SU-DHL-6 (cell line): Measurements from ENCODE around the gene LRIT2.

Source experiments
- H2AFZ ChIP-seq: fragments of 200-600 bp; sonication (generic); 2 replicates; pipeline ENCODE4 v1.6.1; 2014; ENCODE audit warnings: low read depth, mild to moderate bottlenecking, moderate library complexity, mixed read lengths, antibody characterized with exemption, low read length; ENCODE audit not compliant: severe bottlenecking
- H3F3A ChIP-seq: fragments of 200-600 bp; shearing (Covaris generic); 2 replicates; pipeline ENCODE4 v1.6.0; 2016; ENCODE audit warnings: antibody characterized with exemption, mild to moderate bottlenecking; ENCODE audit not compliant: insufficient read depth
- H3K27ac ChIP-seq: fragments of 200-600 bp; sonication (generic); 2 replicates; pipeline ENCODE4 v1.5.1; 2016; ENCODE audit warnings: low read depth, mild to moderate bottlenecking, low read length, moderate library complexity, mixed read lengths
- H3K27me3 ChIP-seq: fragments of 200-600 bp; sonication (generic), shearing (Covaris generic); 2 replicates; pipeline ENCODE4 v1.6.0; 2014; ENCODE audit warnings: mild to moderate bottlenecking, low read length
- H3K36me3 ChIP-seq: fragments of 200-600 bp; sonication (generic); 2 replicates; pipeline ENCODE4 v1.6.1; 2014; ENCODE audit warnings: mild to moderate bottlenecking, low read length, mixed read lengths
- H3K4me2 ChIP-seq: fragments of 300-600, 200-600 bp; shearing (Covaris generic), sonication (generic); 2 replicates; pipeline ENCODE4 v1.6.0; 2014; ENCODE audit warnings: low read length, low read depth, mild to moderate bottlenecking; ENCODE audit not compliant: poor library complexity, severe bottlenecking
- H3K4me3 ChIP-seq: fragments of 200-600 bp; sonication (generic); 2 replicates; pipeline ENCODE4 v1.5.1; 2014; ENCODE audit warnings: antibody characterized with exemption, low read length, mild to moderate bottlenecking, mixed read lengths; ENCODE audit not compliant: insufficient read depth, poor library complexity, severe bottlenecking
- H3K79me2 ChIP-seq: fragments of 200-600 bp; sonication (generic); 2 replicates; pipeline ENCODE4 v1.6.1; 2014; ENCODE audit warnings: mild to moderate bottlenecking, low read length, moderate library complexity; ENCODE audit not compliant: insufficient read depth
- H3K9ac ChIP-seq: fragments of 200-600 bp; sonication (generic); 2 replicates; pipeline ENCODE4 v1.7.0; 2014; ENCODE audit warnings: mild to moderate bottlenecking, low read length
- H3K9me2 ChIP-seq: fragments of 200-600 bp; sonication (generic); replicated peaks from 2 replicates; pipeline ENCODE4 v1.6.1; 2014; ENCODE audit warnings: low read length; ENCODE audit not compliant: insufficient read depth
- H3K9me3 ChIP-seq: fragments of 200-600 bp; sonication (generic); 2 replicates; pipeline ENCODE4 v1.6.1; 2014; ENCODE audit warnings: low read length, mixed read lengths; ENCODE audit not compliant: insufficient read depth
- H4K20me1 ChIP-seq: fragments of 200-600 bp; sonication (generic); 2 replicates; pipeline ENCODE4 v1.6.1; 2014; ENCODE audit warnings: low read depth, mild to moderate bottlenecking, antibody characterized with exemption, low read length, moderate library complexity, mixed read lengths
- EZH2phosphoT487 ChIP-seq: fragments of 200-600 bp; sonication (generic), shearing (Covaris generic); conservative IDR thresholded peaks from 2 replicates; pipeline ENCODE4 v1.6.1; 2018; ENCODE audit warnings: mild to moderate bottlenecking, antibody characterized with exemption, low read length, moderate library complexity, mixed read lengths
- TF ChIP-seq, protein P1 (sequence below): fragments of 200-600 bp; sonication (generic); IDR thresholded peaks from one replicate; pipeline ENCODE4 v1.5.1; 2017; ENCODE audit warnings: antibody characterized with exemption, mild to moderate bottlenecking, low read length, moderate library complexity; ENCODE audit not compliant: insufficient read depth, poor library complexity, severe bottlenecking

Gene LRIT2

GRCh38 chr10:84179059-84179710 lies 46.2 kb downstream of the LRIT2 start:
- Histone ChIP-seq H3K79me2 (no peaks in the 10 kb centered on the region), H3K27me3 (no peaks in the 10 kb centered on the region), H3K9me2 (no peaks in the 10 kb centered on the region), H3K4me2 (peak overlapping the region; percentile 49), H3K9ac (no peak overlapping the region), H3K4me3 (no peak overlapping the region), H3F3A (no peaks in the 10 kb centered on the region), H4K20me1 (no peaks in the 10 kb centered on the region), H2AFZ (peak overlapping the region; percentile 29), H3K27ac (no peak overlapping the region), H3K36me3 (no peaks in the 10 kb centered on the region), H3K9me3 (no peaks in the 10 kb centered on the region)
- TF ChIP-seq, protein P1, sequence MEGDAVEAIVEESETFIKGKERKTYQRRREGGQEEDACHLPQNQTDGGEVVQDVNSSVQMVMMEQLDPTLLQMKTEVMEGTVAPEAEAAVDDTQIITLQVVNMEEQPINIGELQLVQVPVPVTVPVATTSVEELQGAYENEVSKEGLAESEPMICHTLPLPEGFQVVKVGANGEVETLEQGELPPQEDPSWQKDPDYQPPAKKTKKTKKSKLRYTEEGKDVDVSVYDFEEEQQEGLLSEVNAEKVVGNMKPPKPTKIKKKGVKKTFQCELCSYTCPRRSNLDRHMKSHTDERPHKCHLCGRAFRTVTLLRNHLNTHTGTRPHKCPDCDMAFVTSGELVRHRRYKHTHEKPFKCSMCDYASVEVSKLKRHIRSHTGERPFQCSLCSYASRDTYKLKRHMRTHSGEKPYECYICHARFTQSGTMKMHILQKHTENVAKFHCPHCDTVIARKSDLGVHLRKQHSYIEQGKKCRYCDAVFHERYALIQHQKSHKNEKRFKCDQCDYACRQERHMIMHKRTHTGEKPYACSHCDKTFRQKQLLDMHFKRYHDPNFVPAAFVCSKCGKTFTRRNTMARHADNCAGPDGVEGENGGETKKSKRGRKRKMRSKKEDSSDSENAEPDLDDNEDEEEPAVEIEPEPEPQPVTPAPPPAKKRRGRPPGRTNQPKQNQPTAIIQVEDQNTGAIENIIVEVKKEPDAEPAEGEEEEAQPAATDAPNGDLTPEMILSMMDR = no peak
- TF ChIP-seq EZH2phosphoT487 = no peak

DNA sequence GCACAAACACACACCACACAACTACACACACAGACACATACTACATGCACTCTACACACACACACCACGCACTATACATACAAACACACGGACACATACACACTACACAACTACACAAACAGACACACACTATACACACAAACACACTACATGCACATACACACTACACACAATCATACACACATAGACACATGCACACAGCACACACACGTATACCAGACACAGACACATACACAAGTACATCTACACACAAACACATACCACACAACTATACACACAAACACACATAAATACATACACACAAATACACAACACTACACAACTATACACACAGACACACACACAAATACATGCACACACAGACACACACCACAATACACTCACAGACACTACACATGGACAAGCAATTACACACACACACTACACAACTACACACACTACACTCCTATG lies 47.2 kb downstream of the LRIT2 start:
- H3K27me3 ChIP-seq = no peaks in the 10 kb centered on the region
- no peak overlapping the region for H3K9ac ChIP-seq
- H3K9me3 ChIP-seq = no peaks in the 10 kb centered on the region
- no peak overlapping the region for H3K4me2 ChIP-seq
- H3F3A ChIP-seq = no peaks in the 10 kb centered on the region
- no peaks in the 10 kb centered on the region for H3K79me2 ChIP-seq
- no peaks in the 10 kb centered on the region for H3K9me2 ChIP-seq
- no peaks in the 10 kb centered on the region for H4K20me1 ChIP-seq
- H3K36me3 ChIP-seq = no peaks in the 10 kb centered on the region
- H2AFZ ChIP-seq = no peak overlapping the region
- TF ChIP-seq EZH2phosphoT487 = no peak
- TF ChIP-seq, protein P1 = no peak
- no peak overlapping the region for H3K4me3 ChIP-seq
- H3K27ac ChIP-seq = no peak overlapping the region

DNA sequence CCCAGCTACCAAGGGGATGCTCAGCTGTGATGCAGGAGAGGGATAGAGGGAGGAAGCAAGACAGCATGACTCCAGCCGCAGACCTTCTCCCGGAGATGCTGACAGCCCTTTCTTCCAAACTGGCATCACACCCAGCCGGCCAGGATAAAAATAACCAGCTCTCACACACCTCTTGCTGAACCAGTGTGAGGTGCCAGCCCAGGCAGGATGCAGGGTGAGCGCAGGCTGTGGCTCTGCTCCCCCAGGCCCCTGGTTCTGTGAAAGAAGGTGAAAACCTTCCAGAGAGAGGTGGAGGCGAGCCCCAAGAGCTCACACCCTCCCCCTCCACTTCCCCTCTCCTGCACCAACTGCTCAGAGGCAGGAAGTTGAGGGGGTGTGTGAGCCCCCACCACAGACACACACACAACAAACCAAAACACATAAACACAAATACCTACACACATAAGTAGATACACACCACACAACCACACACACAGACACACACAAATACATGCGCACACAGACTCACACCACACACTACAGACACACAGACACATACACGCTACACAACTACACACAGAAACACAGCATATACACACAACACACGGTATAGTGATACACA lies 47.7 kb downstream of the LRIT2 start:
- Histone ChIP-seq H3K9me3 (no peaks in the 10 kb centered on the region), H3K36me3 (no peaks in the 10 kb centered on the region), H3K9ac (no peak overlapping the region), H3K4me3 (no peak overlapping the region), H3K27ac (no peak overlapping the region), H2AFZ (no peak overlapping the region), H3K9me2 (no peaks in the 10 kb centered on the region), H3K27me3 (no peaks in the 10 kb centered on the region), H4K20me1 (no peaks in the 10 kb centered on the region), H3K4me2 (no peak overlapping the region), H3K79me2 (no peaks in the 10 kb centered on the region), H3F3A (no peaks in the 10 kb centered on the region)
- no peak for TF ChIP-seq EZH2phosphoT487
- TF ChIP-seq, protein P1 = no peak
